HepG2 (cell line): ENCODE measurements around the gene MYL6B. TPM values are rescaled to one million over a fixed set of nuclear protein-coding genes. Genes with fewer than 3 reads are reported as not detected.

Experiments
- CENPT ChIP-seq: sonication (generic); formaldehyde crosslinking; IDR thresholded peaks from 2 replicates; pipeline ENCODE4 v1.8.0; 2022; ENCODE audit warnings: low read depth, mild to moderate bottlenecking, moderate library complexity, missing genetic modification reagents
- DPF2 ChIP-seq: sonication (generic); formaldehyde crosslinking; IDR thresholded peaks from 2 replicates; pipeline ENCODE4 v1.4.0; 2020; ENCODE audit warnings: mild to moderate bottlenecking, low read depth, missing genetic modification reagents, borderline replicate concordance
- ZFP1 ChIP-seq: IDR thresholded peaks from 2 replicates; pipeline ENCODE4 v1.6.1; 2016
- ZFP36 ChIP-seq: fragments of 150-350 bp; IDR thresholded peaks from 2 replicates; pipeline ENCODE4 v1.6.1; 2018; ENCODE audit warnings: borderline replicate concordance, low read length, low read depth; ENCODE audit not compliant: partially characterized antibody
- ZNF333 ChIP-seq: sonication (generic); formaldehyde crosslinking; IDR thresholded peaks from 2 replicates; pipeline ENCODE4 v1.4.0; 2020; ENCODE audit warnings: mild to moderate bottlenecking, missing genetic modification reagents, borderline replicate concordance
- ZNF34 ChIP-seq: sonication (generic); formaldehyde crosslinking; IDR thresholded peaks from 2 replicates; pipeline ENCODE4 v1.4.0; 2020; ENCODE audit warnings: mild to moderate bottlenecking, missing genetic modification reagents, borderline replicate concordance
- ZNF547 ChIP-seq: sonication (generic); formaldehyde crosslinking; IDR thresholded peaks from 2 replicates; pipeline ENCODE4 v1.5.1; 2020; ENCODE audit warnings: mild to moderate bottlenecking, missing genetic modification reagents
- polyA plus RNA-seq, 8 experiments: library from polyadenylated mRNA; depleted of rRNA in 3 of 8; stranded (reverse) in 7 of 8; unstranded in 1 of 8; fragments of >200 nt; fragmentation: Illumina TruSeq in 4 of 8; extraction: Trizol in 4 of 8; gene quantifications; 2 replicates each; pipeline versions ENCODE4 v1.2.1 to v1.2.3, GENCODE V29; 2011 to 2016; ENCODE audit warnings: low read depth in 4 of 8, missing spikeins in 1 of 8, mixed read lengths in 1 of 8; ENCODE audit not compliant: insufficient read depth in 1 of 8
- total RNA-seq, 5 experiments: library from RNA; depleted of rRNA; stranded (reverse); fragments of >200 nt; fragmentation: Illumina TruSeq; extraction: Trizol; gene quantifications; 2 replicates each; pipeline ENCODE4 v1.2.3, GENCODE V29; 2016; ENCODE audit warnings: low read depth in 1 of 5
- TF ChIP-seq, protein P1 (sequence below): sonication (generic); formaldehyde crosslinking; IDR thresholded peaks from 2 replicates; pipeline ENCODE4 v1.4.0; 2020; ENCODE audit warnings: missing genetic modification reagents, borderline replicate concordance
- TF ChIP-seq, protein P2 (sequence below): sonication (generic); formaldehyde crosslinking; IDR thresholded peaks from 2 replicates; pipeline ENCODE4 v1.4.0; 2020; ENCODE audit warnings: mild to moderate bottlenecking, missing genetic modification reagents
- TF ChIP-seq, protein P3 (sequence below): IDR thresholded peaks from 2 replicates; pipeline ENCODE4 v1.6.1; 2016; ENCODE audit warnings: low read depth
- TF ChIP-seq, protein P4 (sequence below): sonication (generic); formaldehyde crosslinking; IDR thresholded peaks from 2 replicates; pipeline ENCODE4 v1.5.1; 2020; ENCODE audit warnings: mild to moderate bottlenecking, missing genetic modification reagents

Gene MYL6B
- total and polyA plus RNA-seq, 2 of the 13 experiments (the other 11 are each of a cell fraction or from before 2014, with no cell fraction given): 75.7 to 88.7 TPM

DNA sequence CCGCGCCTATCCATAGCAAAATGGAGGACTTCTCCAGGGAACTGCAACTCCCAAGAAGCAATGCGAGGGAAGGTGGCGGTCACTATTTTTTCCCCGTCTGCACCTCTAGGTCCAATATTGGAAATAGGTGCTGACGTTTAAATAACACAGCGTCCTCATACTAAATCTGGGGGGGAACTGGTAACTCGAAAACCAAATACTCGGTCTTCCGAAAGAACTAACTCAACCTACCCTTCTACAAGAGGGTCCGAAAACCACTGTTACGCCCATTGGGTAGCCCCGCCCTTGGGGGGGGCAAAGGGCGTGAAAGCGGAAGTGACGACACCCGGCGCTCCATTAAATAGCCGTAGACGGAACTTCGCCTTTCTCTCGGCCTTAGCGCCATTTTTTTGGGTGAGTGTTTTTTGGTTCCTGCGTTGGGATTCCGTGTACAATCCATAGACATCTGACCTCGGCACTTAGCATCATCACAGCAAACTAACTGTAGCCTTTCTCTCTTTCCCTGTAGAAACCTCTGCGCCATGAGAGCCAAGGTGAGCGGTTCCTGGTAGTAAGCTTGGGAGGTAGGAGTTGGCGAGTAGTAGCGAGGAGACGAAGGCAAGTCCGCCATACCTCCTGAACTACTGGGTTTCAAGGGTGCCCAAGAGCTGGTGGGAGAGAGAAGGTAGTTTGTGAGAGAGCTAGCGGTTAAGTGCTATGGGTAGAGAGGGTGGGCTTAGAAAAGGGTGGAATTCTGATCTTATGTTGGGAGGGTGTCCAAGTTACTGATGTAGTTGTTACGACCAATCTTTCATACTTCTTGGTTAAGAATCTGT is 35.9 kb upstream of the MYL6B start, which contains the start of gene RPL41 (continued):
- TF ChIP-seq ZNF34 (peak; percentile 93; the same call in 1 of the 2 replicates), CENPT (CRISPR knock-in tag) (no peak), ZFP36 (no peak), DPF2 (no peak), ZFP1 (CRISPR knock-in tag) (no peak), ZNF547 (CRISPR knock-in tag) (no peak), ZNF333 (CRISPR knock-in tag) (peak; percentile 90)
- TF ChIP-seq, protein P1, sequence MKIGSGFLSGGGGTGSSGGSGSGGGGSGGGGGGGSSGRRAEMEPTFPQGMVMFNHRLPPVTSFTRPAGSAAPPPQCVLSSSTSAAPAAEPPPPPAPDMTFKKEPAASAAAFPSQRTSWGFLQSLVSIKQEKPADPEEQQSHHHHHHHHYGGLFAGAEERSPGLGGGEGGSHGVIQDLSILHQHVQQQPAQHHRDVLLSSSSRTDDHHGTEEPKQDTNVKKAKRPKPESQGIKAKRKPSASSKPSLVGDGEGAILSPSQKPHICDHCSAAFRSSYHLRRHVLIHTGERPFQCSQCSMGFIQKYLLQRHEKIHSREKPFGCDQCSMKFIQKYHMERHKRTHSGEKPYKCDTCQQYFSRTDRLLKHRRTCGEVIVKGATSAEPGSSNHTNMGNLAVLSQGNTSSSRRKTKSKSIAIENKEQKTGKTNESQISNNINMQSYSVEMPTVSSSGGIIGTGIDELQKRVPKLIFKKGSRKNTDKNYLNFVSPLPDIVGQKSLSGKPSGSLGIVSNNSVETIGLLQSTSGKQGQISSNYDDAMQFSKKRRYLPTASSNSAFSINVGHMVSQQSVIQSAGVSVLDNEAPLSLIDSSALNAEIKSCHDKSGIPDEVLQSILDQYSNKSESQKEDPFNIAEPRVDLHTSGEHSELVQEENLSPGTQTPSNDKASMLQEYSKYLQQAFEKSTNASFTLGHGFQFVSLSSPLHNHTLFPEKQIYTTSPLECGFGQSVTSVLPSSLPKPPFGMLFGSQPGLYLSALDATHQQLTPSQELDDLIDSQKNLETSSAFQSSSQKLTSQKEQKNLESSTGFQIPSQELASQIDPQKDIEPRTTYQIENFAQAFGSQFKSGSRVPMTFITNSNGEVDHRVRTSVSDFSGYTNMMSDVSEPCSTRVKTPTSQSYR: 0 out of 2 replicates have a peak, but pooled peaks have one; percentile 19
- TF ChIP-seq, protein P2, sequence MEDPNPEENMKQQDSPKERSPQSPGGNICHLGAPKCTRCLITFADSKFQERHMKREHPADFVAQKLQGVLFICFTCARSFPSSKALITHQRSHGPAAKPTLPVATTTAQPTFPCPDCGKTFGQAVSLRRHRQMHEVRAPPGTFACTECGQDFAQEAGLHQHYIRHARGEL: no peak
- TF ChIP-seq, protein P3, sequence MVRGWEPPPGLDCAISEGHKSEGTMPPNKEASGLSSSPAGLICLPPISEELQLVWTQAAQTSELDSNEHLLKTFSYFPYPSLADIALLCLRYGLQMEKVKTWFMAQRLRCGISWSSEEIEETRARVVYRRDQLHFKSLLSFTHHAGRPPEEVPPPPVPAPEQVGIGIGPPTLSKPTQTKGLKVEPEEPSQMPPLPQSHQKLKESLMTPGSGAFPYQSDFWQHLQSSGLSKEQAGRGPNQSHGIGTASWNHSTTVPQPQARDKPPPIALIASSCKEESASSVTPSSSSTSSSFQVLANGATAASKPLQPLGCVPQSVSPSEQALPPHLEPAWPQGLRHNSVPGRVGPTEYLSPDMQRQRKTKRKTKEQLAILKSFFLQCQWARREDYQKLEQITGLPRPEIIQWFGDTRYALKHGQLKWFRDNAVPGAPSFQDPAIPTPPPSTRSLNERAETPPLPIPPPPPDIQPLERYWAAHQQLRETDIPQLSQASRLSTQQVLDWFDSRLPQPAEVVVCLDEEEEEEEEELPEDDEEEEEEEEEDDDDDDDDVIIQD: peak; percentile 52
- TF ChIP-seq, protein P4, sequence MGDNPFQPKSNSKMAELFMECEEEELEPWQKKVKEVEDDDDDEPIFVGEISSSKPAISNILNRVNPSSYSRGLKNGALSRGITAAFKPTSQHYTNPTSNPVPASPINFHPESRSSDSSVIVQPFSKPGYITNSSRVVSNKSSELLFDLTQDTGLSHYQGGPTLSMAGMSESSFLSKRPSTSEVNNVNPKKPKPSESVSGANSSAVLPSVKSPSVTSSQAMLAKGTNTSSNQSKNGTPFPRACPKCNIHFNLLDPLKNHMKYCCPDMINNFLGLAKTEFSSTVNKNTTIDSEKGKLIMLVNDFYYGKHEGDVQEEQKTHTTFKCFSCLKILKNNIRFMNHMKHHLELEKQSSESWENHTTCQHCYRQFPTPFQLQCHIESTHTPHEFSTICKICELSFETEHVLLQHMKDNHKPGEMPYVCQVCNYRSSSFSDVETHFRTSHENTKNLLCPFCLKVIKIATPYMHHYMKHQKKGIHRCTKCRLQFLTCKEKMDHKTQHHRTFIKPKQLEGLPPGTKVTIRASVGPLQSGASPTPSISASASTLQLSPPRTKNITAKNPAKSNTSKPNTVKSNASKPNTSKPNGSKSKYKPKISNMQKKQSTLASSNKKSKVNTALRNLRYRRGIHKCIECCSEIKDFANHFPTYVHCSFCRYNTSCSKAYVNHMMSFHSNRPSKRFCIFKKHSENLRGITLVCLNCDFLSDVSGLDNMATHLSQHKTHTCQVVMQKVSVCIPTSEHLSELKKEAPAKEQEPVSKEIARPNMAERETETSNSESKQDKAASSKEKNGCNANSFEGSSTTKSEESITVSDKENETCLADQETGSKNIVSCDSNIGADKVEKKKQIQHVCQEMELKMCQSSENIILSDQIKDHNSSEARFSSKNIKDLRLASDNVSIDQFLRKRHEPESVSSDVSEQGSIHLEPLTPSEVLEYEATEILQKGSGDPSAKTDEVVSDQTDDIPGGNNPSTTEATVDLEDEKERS (CRISPR knock-in tag): no peak
